ENCODE data around the gene PRXL2A. TPM values are rescaled to one million over a fixed set of nuclear protein-coding genes. Genes with fewer than 3 reads are reported as not detected.
A peak's percentile ranks its signal among the peaks of the same experiment; 100 is the strongest.
"Not testable (repeated sequence)": the region's sequence is repeated elsewhere in the genome, so short reads cannot be mapped to it uniquely, and the experiment has no call there.

PRXL2A gene, protein sequence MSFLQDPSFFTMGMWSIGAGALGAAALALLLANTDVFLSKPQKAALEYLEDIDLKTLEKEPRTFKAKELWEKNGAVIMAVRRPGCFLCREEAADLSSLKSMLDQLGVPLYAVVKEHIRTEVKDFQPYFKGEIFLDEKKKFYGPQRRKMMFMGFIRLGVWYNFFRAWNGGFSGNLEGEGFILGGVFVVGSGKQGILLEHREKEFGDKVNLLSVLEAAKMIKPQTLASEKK
- total RNA-seq = 100 to 1,000 TPM in 1 of 2 donors, 10 to 100 TPM in 1; 86.0 to 101 TPM

DNA sequence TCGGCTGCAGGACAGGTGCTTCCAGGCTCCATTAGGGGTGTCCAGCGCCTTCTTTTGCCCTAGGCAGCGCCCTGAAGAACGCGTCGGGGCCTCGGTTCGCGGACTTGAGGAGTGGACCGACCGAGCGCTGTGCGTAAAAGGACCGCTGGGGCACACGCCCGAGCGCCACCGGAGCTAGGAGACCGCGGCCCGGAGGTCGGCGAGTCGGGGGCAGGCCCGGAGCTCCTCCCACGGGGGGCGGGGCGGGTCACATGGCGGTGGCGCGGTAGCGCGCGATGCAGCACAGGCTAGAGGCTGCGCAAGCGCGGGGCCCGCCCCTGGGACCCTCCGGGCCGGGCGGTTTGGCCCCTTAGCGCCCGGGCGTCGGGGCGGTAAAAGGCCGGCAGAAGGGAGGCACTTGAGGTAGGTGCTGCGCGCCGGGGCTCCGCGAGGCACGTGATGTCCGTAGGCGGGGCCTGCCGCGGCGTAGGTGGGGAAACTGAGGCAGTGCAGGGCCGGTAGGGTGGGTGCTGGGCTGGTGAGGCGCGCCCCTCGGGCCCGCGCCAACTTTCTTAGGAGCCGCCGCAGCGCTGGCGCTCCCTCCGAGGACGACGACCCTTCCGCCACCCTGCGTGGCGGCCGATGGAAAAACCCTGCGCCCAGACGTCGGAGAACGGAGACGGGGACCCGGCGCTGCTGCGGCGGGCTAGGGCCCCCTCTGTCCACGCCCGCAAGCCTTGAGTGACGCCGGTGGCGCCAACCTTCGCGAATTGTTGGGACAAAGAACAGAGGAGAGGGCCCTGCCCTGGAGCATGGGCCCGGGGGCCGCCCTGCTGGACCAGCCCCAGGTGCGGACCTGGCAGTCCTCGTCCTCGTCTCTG, at the start of gene PRXL2A:
PRXL2A (plus strand) TSS at position 310 of the 860 bp plus-strand sequence. CDS start 11,917 bp downstream, outside the sequence.
- peak within 1 kb of the TSS; percentile 72 to 92 for H3K4me3 ChIP-seq
- no peaks in the 10 kb centered on the region for H3K36me3 ChIP-seq
- no peaks in the 10 kb centered on the region for H3K9me3 ChIP-seq
- peak within 1 kb of the TSS; percentile 86 to 96 for H3K27ac ChIP-seq
- WGBS = under 1% methylated on average over 28 of the region's 96 CpGs
- H3K27me3 ChIP-seq (replicated peaks; ENCODE audit: insufficient read depth) = no peaks in the 10 kb centered on the region
- peaks cover 20% of the 10 kb centered on the region for H3K4me1 ChIP-seq (replicated peaks)
- intact Hi-C loops (cut with DNase I) = no loop called here
- TF ChIP-seq CTCF (IDR thresholded peaks at IDR 0.05) (peak in 2 of 4 experiments; percentile 19 to 39), POLR2AphosphoS5 (IDR thresholded peaks at IDR 0.05) (peak; percentile 69), POLR2A (IDR thresholded peaks at IDR 0.05) (peak; percentile 82)
- DNase-seq (ENCODE audit: low spot score) = peak; percentile 85

- DNase-seq (ENCODE audit: low spot score) = not testable (repeated sequence)
Measured at GRCh38 chr10:80358925-80359324, 49.4 kb upstream of the PRXL2A start.

DNA sequence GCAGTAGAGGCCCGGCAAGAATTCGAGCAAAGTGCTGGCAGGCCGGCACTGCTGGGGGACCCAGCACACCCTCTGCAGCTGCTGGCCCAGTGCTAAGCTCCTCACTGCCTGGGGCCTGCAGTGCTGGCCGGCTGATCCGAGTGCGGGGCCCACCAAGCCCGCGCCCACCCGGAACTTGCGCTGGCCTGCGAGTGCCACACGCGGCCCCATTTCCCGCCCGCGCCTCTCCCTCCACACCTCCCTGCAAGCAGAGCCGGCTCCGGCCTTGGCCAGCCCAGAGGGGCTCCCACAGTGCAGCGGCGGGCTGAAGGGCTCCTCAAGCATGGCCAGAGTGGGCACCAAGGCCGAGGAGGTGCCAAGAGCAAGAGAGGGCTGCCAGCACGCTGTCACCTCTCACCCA, 48.7 kb upstream of the PRXL2A start:
- TF ChIP-seq CTCF (IDR thresholded peaks at IDR 0.05) (no peak), POLR2A (IDR thresholded peaks at IDR 0.05) (no peak), POLR2AphosphoS5 (IDR thresholded peaks at IDR 0.05) (no peak)
- 95% methylated on average over 21 of the region's 22 CpGs for WGBS

More at GRCh38 chr10:80358925-80359324, 49.4 kb upstream of the PRXL2A start:
- H3K36me3 ChIP-seq; H3K9me3 ChIP-seq; H3K4me3 ChIP-seq; H3K27ac ChIP-seq; intact Hi-C loops (cut with DNase I); H3K27me3 ChIP-seq (replicated peaks; ENCODE audit: insufficient read depth); H3K4me1 ChIP-seq (replicated peaks): not testable (repeated sequence)
- WGBS = 63% methylated on average over 2 of the region's 2 CpGs

GRCh38 chr10:80365510-80365909, 42.8 kb upstream of the PRXL2A start:
- TF ChIP-seq CTCF (IDR thresholded peaks at IDR 0.05) (no peak), POLR2A (IDR thresholded peaks at IDR 0.05) (no peak), POLR2AphosphoS5 (IDR thresholded peaks at IDR 0.05) (no peak)
- no peak overlapping the region for H3K4me3 ChIP-seq
- no peaks in the 10 kb centered on the region for H3K9me3 ChIP-seq
- H3K36me3 ChIP-seq = no peaks in the 10 kb centered on the region
- no peaks in the 10 kb centered on the region for H3K4me1 ChIP-seq (replicated peaks)
- DNase-seq (ENCODE audit: low spot score) = no peak
- no peaks in the 10 kb centered on the region for H3K27me3 ChIP-seq (replicated peaks; ENCODE audit: insufficient read depth)
- H3K27ac ChIP-seq = no peak overlapping the region
- intact Hi-C loops (cut with DNase I) = no loop called here
- 59% methylated on average over 1 of the region's 1 CpG for WGBS

More for the DNA sequence above, 48.7 kb upstream of the PRXL2A start:
- Histone ChIP-seq H3K4me3 (no peak overlapping the region), H3K36me3 (no peaks in the 10 kb centered on the region), H3K27me3 (replicated peaks; ENCODE audit: insufficient read depth) (no peaks in the 10 kb centered on the region), H3K4me1 (replicated peaks) (peaks cover 4% of the 10 kb centered on the region), H3K27ac (no peak overlapping the region), H3K9me3 (no peaks in the 10 kb centered on the region)
- intact Hi-C loops (cut with DNase I) = no loop called here
- DNase-seq (ENCODE audit: low spot score) = no peak

DNA sequence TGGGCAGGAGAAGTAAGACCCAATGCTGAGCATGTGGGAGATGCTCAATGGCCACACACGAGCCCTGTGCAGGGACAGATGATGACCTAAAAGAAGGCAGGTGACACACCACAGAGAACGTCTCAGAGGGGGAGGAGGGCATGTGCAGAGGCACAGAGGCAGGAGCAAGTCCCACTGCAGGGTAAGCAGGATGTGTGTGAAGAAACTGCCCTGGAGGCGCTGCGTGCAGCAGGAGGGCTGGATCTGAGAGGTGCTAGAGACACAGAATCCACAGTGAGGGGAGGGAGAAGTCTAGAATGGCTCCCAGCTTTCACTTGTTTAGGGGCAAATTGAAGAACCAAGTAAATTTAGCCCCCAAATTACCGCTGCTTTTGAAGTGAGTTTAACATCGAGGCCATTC, 36.9 kb upstream of the PRXL2A start:
- intact Hi-C loops (cut with DNase I) = no loop called here
- no peaks in the 10 kb centered on the region for H3K9me3 ChIP-seq
- no peak overlapping the region for H3K4me3 ChIP-seq
- H3K36me3 ChIP-seq = no peaks in the 10 kb centered on the region
- H3K27me3 ChIP-seq (replicated peaks; ENCODE audit: insufficient read depth) = no peaks in the 10 kb centered on the region
- no peak overlapping the region for H3K27ac ChIP-seq
- DNase-seq (ENCODE audit: low spot score) = no peak
- TF ChIP-seq POLR2AphosphoS5 (IDR thresholded peaks at IDR 0.05) (no peak), CTCF (IDR thresholded peaks at IDR 0.05) (no peak), POLR2A (IDR thresholded peaks at IDR 0.05) (no peak)
- WGBS = 85% methylated on average over 6 of the region's 6 CpGs
- no peaks in the 10 kb centered on the region for H3K4me1 ChIP-seq (replicated peaks)
